ENCODE data around the gene LSM14A.

Gene LSM14A

GRCh38 chr19:34179066-34179465, 6.8 kb downstream of the LSM14A start:
- TF ChIP-seq CTCF (conservative IDR thresholded peaks at IDR 0.05): no peak
- no peak overlapping the region for H3K27ac ChIP-seq

- no peak overlapping the region for H3K27ac ChIP-seq
- TF ChIP-seq CTCF (conservative IDR thresholded peaks at IDR 0.05): no peak
Observed at GRCh38 chr19:34180273-34180672, 8.0 kb downstream of the LSM14A start.

GRCh38 chr19:34180709-34181108, 8.4 kb downstream of the LSM14A start:
- TF ChIP-seq CTCF (conservative IDR thresholded peaks at IDR 0.05): no peak
- H3K27ac ChIP-seq: no peak overlapping the region

- TF ChIP-seq CTCF (conservative IDR thresholded peaks at IDR 0.05): no peak
- H3K27ac ChIP-seq: no peak overlapping the region
Observed at GRCh38 chr19:34181111-34181864, 9.0 kb downstream of the LSM14A start.

- no peak overlapping the region for H3K27ac ChIP-seq
- TF ChIP-seq CTCF (conservative IDR thresholded peaks at IDR 0.05): no peak
Observed at GRCh38 chr19:34182125-34182524, 9.8 kb downstream of the LSM14A start.

GRCh38 chr19:34184880-34185491, 12.7 kb downstream of the LSM14A start:
- H3K27ac ChIP-seq: no peak overlapping the region
- TF ChIP-seq CTCF (conservative IDR thresholded peaks at IDR 0.05): no peak

- no peak for TF ChIP-seq CTCF (conservative IDR thresholded peaks at IDR 0.05)
- no peak overlapping the region for H3K27ac ChIP-seq
Observed at GRCh38 chr19:34186205-34186604, 13.9 kb downstream of the LSM14A start.

Data from VCaP (cell line).